Kidney tubule cell (primary cell): ENCODE results near the gene OR2AG1.
A peak's percentile ranks its signal among the peaks of the same experiment; 100 is the strongest.

Source experiments
- DNase-seq: peaks from one replicate; pipeline ENCODE4 v3.0.0-alpha.2; 2018; ENCODE audit warnings: low spot score

The OR2AG1 gene

GRCh38 chr11:6782720-6783119 is at the start of gene OR2AG1:
TSS of gene OR2AG1 (plus strand) at chr11:6783020. CDS start at chr11:6785038, 2,018 bp downstream.
- no peak for DNase-seq

GRCh38 chr11:6733326-6734275 is 49.2 kb upstream of the OR2AG1 start:
- DNase-seq: no peak

GRCh38 chr11:6734616-6735015 is 48.2 kb upstream of the OR2AG1 start:
- no peak for DNase-seq

GRCh38 chr11:6735306-6735705 is 47.5 kb upstream of the OR2AG1 start:
- DNase-seq: peak; percentile 64

- peak; percentile 58 for DNase-seq
Observed at GRCh38 chr11:6736495-6737121, 46.2 kb upstream of the OR2AG1 start.

GRCh38 chr11:6737872-6738466 is 44.9 kb upstream of the OR2AG1 start:
- peak; percentile 60 for DNase-seq

GRCh38 chr11:6738590-6738989 is 44.2 kb upstream of the OR2AG1 start:
- no peak for DNase-seq

GRCh38 chr11:6742260-6742659 is 40.6 kb upstream of the OR2AG1 start:
- DNase-seq: peak; percentile 41

GRCh38 chr11:6745018-6745417 is 37.8 kb upstream of the OR2AG1 start:
- DNase-seq: no peak

GRCh38 chr11:6745465-6746015 is 37.3 kb upstream of the OR2AG1 start:
- DNase-seq: no peak

- DNase-seq: no peak
Observed at GRCh38 chr11:6746086-6746618, 36.7 kb upstream of the OR2AG1 start.

GRCh38 chr11:6746626-6747025 is 36.2 kb upstream of the OR2AG1 start:
- DNase-seq: no peak

GRCh38 chr11:6747097-6747668 is 35.6 kb upstream of the OR2AG1 start:
- DNase-seq: no peak

GRCh38 chr11:6755303-6755952 is 27.4 kb upstream of the OR2AG1 start:
- DNase-seq: peak; percentile 41

GRCh38 chr11:6755953-6756347 is 26.9 kb upstream of the OR2AG1 start:
- DNase-seq: no peak

- peak; percentile 57 for DNase-seq
Observed at GRCh38 chr11:6757373-6757967, 25.4 kb upstream of the OR2AG1 start.

- DNase-seq: peak; percentile 22
Observed at GRCh38 chr11:6771926-6772893, 10.6 kb upstream of the OR2AG1 start, which contains the start of gene OR2AG2. TSS of gene OR2AG2 (minus strand) at chr11:6771976. CDS start at chr11:6768957, 3,019 bp downstream.

- DNase-seq: no peak
Observed at GRCh38 chr11:6778518-6778917, 4.3 kb upstream of the OR2AG1 start.

GRCh38 chr11:6780829-6781228 is 2.0 kb upstream of the OR2AG1 start:
- no peak for DNase-seq

GRCh38 chr11:6790546-6790945 is 7.7 kb downstream of the OR2AG1 start:
- DNase-seq: no peak
